Panc1 (cell line): ENCODE results near the gene MMRN2.

Experiments used
- CTCF ChIP-seq: fragments of 450-650 bp; IDR thresholded peaks from 2 replicates; pipeline ENCODE4 v1.5.1; 2017; ENCODE audit warnings: mild to moderate bottlenecking
- POLR2AphosphoS5 ChIP-seq: IDR thresholded peaks from 2 replicates; pipeline ENCODE4 v1.6.1; 2012; ENCODE audit warnings: mild to moderate bottlenecking, low read depth, low read length, moderate library complexity
- REST ChIP-seq, 2 experiments: IDR thresholded peaks; 2 replicates each; pipeline ENCODE4 v1.6.1; 2011 to 2012; ENCODE audit warnings: low read depth in 2 of 2, control low read depth in 1 of 2, low read length in 1 of 2, mild to moderate bottlenecking in 1 of 2, moderate library complexity in 1 of 2; ENCODE audit not compliant: insufficient read depth in 1 of 2
- SIN3A ChIP-seq: IDR thresholded peaks from 2 replicates; pipeline ENCODE4 v1.6.1; 2012; ENCODE audit warnings: low read depth, mild to moderate bottlenecking, low read length, moderate library complexity, borderline replicate concordance; ENCODE audit not compliant: insufficient read depth
- TCF7L2 ChIP-seq: IDR thresholded peaks from 2 replicates; pipeline ENCODE4 v1.6.1; 2011; ENCODE audit warnings: mild to moderate bottlenecking, low read depth, low read length, inconsistent platforms

GRCh38 chr10:86979296-86979818, 21.9 kb upstream of the MMRN2 start:
- TF ChIP-seq POLR2AphosphoS5, result no peak
- TF ChIP-seq CTCF, result no peak
- TF ChIP-seq REST (IDR thresholded peaks at IDR 0.05; ENCODE audit: insufficient read depth in 1 of 2, low read depth in 2 of 2, low read length in 1 of 2), result no peak
- no peak for TF ChIP-seq SIN3A
- TF ChIP-seq TCF7L2, result no peak
